ENCODE measurements around the gene TUBA1C. TPM values are rescaled to one million over a fixed set of nuclear protein-coding genes. Genes with fewer than 3 reads are reported as not detected.
A peak's percentile ranks its signal among the peaks of the same experiment; 100 is the strongest.
"Not testable (repeated sequence)": the region's sequence is repeated elsewhere in the genome, so short reads cannot be mapped to it uniquely, and the experiment has no call there.

The TUBA1C gene
- total RNA-seq, 4 donors from 2014 or later: 53.9 to 130 (median 72.5) TPM

- no peaks in the 10 kb centered on the region for H3K4me1 ChIP-seq
- intact Hi-C loops (cut with DNase I; ENCODE audit: low total_unique reads): no loop called here
- H3K4me3 ChIP-seq: no peak overlapping the region
- peak overlapping the region in 1 of 4 donors; percentile 48 for H3K27ac ChIP-seq
- H3K36me3 ChIP-seq: no peaks in the 10 kb centered on the region
- H3K27me3 ChIP-seq: no peaks in the 10 kb centered on the region
- no peaks in the 10 kb centered on the region for H3K9me3 ChIP-seq
- DNase-seq (no peak), ATAC-seq (no peak)
- TF ChIP-seq POLR2A (IDR thresholded peaks at IDR 0.05) (no peak), CTCF (IDR thresholded peaks at IDR 0.05 in 4 of 5, conservative IDR thresholded peaks at IDR 0.05 in 1 of 5) (no peak)
- in situ Hi-C loops (cut with MboI; ENCODE audit: low sequenced_read_pairs in 4 of 4): loop anchor here in 1 of 4 donors (25.0 kb wide), 1 partner anchor 157 kb away; the partner anchor contains the start of gene DHH
Observed at GRCh38 chr12:49244176-49244575, 20.7 kb upstream of the TUBA1C start.

GRCh38 chr12:49251357-49251756 lies 13.5 kb upstream of the TUBA1C start:
- Histone ChIP-seq H3K36me3 (no peaks in the 10 kb centered on the region), H3K4me3 (no peak overlapping the region)
- intact Hi-C loops (cut with DNase I; ENCODE audit: low total_unique reads): no loop called here

GRCh38 chr12:49253033-49253623 lies 11.8 kb upstream of the TUBA1C start:
- no peak for ATAC-seq
- Histone ChIP-seq H3K4me3 (no peak overlapping the region), H3K27me3 (no peaks in the 10 kb centered on the region), H3K4me1 (no peaks in the 10 kb centered on the region), H3K36me3 (no peaks in the 10 kb centered on the region), H3K9me3 (no peaks in the 10 kb centered on the region), H3K27ac (no peak overlapping the region)
- DNase-seq: no peak
- in situ Hi-C loops (cut with MboI; ENCODE audit: low sequenced_read_pairs in 4 of 4): no loop called here
- no peak for TF ChIP-seq CTCF (IDR thresholded peaks at IDR 0.05 in 4 of 5, conservative IDR thresholded peaks at IDR 0.05 in 1 of 5)
- no peak for TF ChIP-seq POLR2A (IDR thresholded peaks at IDR 0.05)
- intact Hi-C loops (cut with DNase I; ENCODE audit: low total_unique reads): no loop called here

More at GRCh38 chr12:49251357-49251756, 13.5 kb upstream of the TUBA1C start:
- Histone ChIP-seq H3K27ac (no peak overlapping the region), H3K27me3 (no peaks in the 10 kb centered on the region), H3K4me1 (no peaks in the 10 kb centered on the region), H3K9me3 (no peaks in the 10 kb centered on the region)
- ATAC-seq (no peak), DNase-seq (no peak)
- TF ChIP-seq POLR2A (IDR thresholded peaks at IDR 0.05) (no peak), CTCF (IDR thresholded peaks at IDR 0.05 in 4 of 5, conservative IDR thresholded peaks at IDR 0.05 in 1 of 5) (no peak)
- in situ Hi-C loops (cut with MboI; ENCODE audit: low sequenced_read_pairs in 4 of 4): no loop called here

- H3K9me3 ChIP-seq; H3K27me3 ChIP-seq; H3K4me1 ChIP-seq; H3K27ac ChIP-seq; in situ Hi-C loops (cut with MboI; ENCODE audit: low sequenced_read_pairs in 4 of 4); ATAC-seq; H3K36me3 ChIP-seq; intact Hi-C loops (cut with DNase I; ENCODE audit: low total_unique reads); H3K4me3 ChIP-seq; DNase-seq: not testable (repeated sequence)
Observed at GRCh38 chr12:49255456-49255855, 9.4 kb upstream of the TUBA1C start.

- no peak for TF ChIP-seq POLR2A (IDR thresholded peaks at IDR 0.05)
- no peak for TF ChIP-seq CTCF (IDR thresholded peaks at IDR 0.05 in 4 of 5, conservative IDR thresholded peaks at IDR 0.05 in 1 of 5)
- in situ Hi-C loops (cut with MboI; ENCODE audit: low sequenced_read_pairs in 4 of 4): no loop called here
- Histone ChIP-seq H3K27me3 (no peaks in the 10 kb centered on the region), H3K9me3 (no peaks in the 10 kb centered on the region), H3K4me3 (no peak overlapping the region), H3K27ac (no peak overlapping the region), H3K36me3 (no peaks in the 10 kb centered on the region), H3K4me1 (no peaks in the 10 kb centered on the region)
- DNase-seq: no peak
- intact Hi-C loops (cut with DNase I; ENCODE audit: low total_unique reads): no loop called here
- no peak for ATAC-seq
Observed at GRCh38 chr12:49255857-49256637, 8.8 kb upstream of the TUBA1C start.

GRCh38 chr12:49257508-49258184 lies 7.2 kb upstream of the TUBA1C start:
- intact Hi-C loops (cut with DNase I; ENCODE audit: low total_unique reads); H3K9me3 ChIP-seq; H3K36me3 ChIP-seq; H3K27me3 ChIP-seq; in situ Hi-C loops (cut with MboI; ENCODE audit: low sequenced_read_pairs in 4 of 4); H3K4me1 ChIP-seq; DNase-seq; H3K27ac ChIP-seq; ATAC-seq; H3K4me3 ChIP-seq: not testable (repeated sequence)

Data from gastrocnemius medialis (tissue), 4 donors.